Measurements from ENCODE around the gene OR7G3. TPM values are rescaled to one million over a fixed set of nuclear protein-coding genes. Genes with fewer than 3 reads are reported as not detected.

OR7G3 gene
- total and polyA plus RNA-seq, 2 donors (not counting 3 experiments of a cell fraction or from before 2014, with no cell fraction given): not detected

- TF ChIP-seq POLR2A (IDR thresholded peaks at IDR 0.05; ENCODE audit: low read depth, low read length) (no peak), GATA2 (IDR thresholded peaks at IDR 0.05; ENCODE audit: insufficient read depth, insufficient read length, low read depth, low read length) (no peak), POLR2AphosphoS5 (IDR thresholded peaks at IDR 0.05; ENCODE audit: insufficient read depth, low read depth, low read length) (no peak), FOS (IDR thresholded peaks at IDR 0.05; ENCODE audit: borderline replicate concordance, insufficient read depth, low read length) (no peak), JUN (IDR thresholded peaks at IDR 0.05; ENCODE audit: borderline replicate concordance, insufficient read depth, insufficient read length, low read depth) (no peak), MAX (IDR thresholded peaks at IDR 0.05; ENCODE audit: insufficient read depth, insufficient read length) (no peak), EZH2 (IDR thresholded peaks at IDR 0.05; ENCODE audit: borderline replicate concordance, low read depth, low read length, severe bottlenecking) (no peak), MYC (IDR thresholded peaks at IDR 0.05; ENCODE audit: low read depth, low read length) (no peak)
- TF ChIP-seq, protein P1, sequence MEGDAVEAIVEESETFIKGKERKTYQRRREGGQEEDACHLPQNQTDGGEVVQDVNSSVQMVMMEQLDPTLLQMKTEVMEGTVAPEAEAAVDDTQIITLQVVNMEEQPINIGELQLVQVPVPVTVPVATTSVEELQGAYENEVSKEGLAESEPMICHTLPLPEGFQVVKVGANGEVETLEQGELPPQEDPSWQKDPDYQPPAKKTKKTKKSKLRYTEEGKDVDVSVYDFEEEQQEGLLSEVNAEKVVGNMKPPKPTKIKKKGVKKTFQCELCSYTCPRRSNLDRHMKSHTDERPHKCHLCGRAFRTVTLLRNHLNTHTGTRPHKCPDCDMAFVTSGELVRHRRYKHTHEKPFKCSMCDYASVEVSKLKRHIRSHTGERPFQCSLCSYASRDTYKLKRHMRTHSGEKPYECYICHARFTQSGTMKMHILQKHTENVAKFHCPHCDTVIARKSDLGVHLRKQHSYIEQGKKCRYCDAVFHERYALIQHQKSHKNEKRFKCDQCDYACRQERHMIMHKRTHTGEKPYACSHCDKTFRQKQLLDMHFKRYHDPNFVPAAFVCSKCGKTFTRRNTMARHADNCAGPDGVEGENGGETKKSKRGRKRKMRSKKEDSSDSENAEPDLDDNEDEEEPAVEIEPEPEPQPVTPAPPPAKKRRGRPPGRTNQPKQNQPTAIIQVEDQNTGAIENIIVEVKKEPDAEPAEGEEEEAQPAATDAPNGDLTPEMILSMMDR (IDR thresholded peaks at IDR 0.05; ENCODE audit: extremely low read depth in 1 of 2, insufficient read depth in 1 of 2, low read depth in 1 of 2, low read length in 2 of 2): no peak
- intact Hi-C loops (cut with micrococcal nuclease): no loop called here
- Histone ChIP-seq H3K79me2 (ENCODE audit: control insufficient read depth, insufficient read depth, low read length) (peaks cover 15% of the 10 kb centered on the region), H3K4me1 (ENCODE audit: control insufficient read depth, extremely low read depth, insufficient read depth, low read length) (no peaks in the 10 kb centered on the region), H3K4me2 (ENCODE audit: insufficient read depth, low read length) (no peak overlapping the region), H3K27ac (ENCODE audit: insufficient read depth, low read depth, low read length) (no peak overlapping the region), H3K9me1 (replicated peaks; ENCODE audit: control insufficient read depth, extremely low read depth, insufficient read depth, low read length) (no peaks in the 10 kb centered on the region), H3K9ac (replicated peaks; ENCODE audit: extremely low read depth, insufficient read depth, low read length) (no peak overlapping the region), H4K20me1 (replicated peaks; ENCODE audit: control insufficient read depth, extremely low read depth, insufficient read depth, low read length) (no peaks in the 10 kb centered on the region), H3K27me3 (ENCODE audit: control insufficient read depth in 2 of 2, insufficient read depth in 2 of 2, low read length in 2 of 2) (no peaks in the 10 kb centered on the region), H2AFZ (ENCODE audit: low read depth, low read length) (no peak overlapping the region), H3K4me3 (replicated peaks in 1 of 3; ENCODE audit: insufficient read depth in 1 of 3, low read depth in 1 of 3, low read length in 3 of 3) (no peak overlapping the region), H3K9me3 (replicated peaks; ENCODE audit: control insufficient read depth, insufficient read depth, low read length) (peaks cover 11% of the 10 kb centered on the region), H3K36me3 (ENCODE audit: control insufficient read depth in 2 of 2, extremely low read depth in 1 of 2, insufficient read depth in 2 of 2, low read length in 2 of 2) (peaks cover 32 to 51% of the 10 kb centered on the region in 2 experiments)
- ChIA-PET POLR2A (no interaction called here), CTCF (no interaction called here)
- BruUV-seq (replicated peaks): no TSS peak
- FAIRE-seq: no peak
- dilution Hi-C loops (cut with MboI; ENCODE audit: extremely low pct_ligation_motif_present, low sequenced_read_pairs): no loop called here
- DNase-seq (ENCODE audit: low read depth, low spot score): no peak
Measured at GRCh38 chr19:9159891-9160290, 33.1 kb upstream of the OR7G3 start.

Data from endothelial cell of umbilical vein (primary cell).